22Rv1 (cell line): ENCODE measurements around the gene NAV2.

Source experiments
- ZFX ChIP-seq: fragments of 450-650 bp; IDR thresholded peaks from 2 replicates; pipeline ENCODE4 v1.6.1; 2017; ENCODE audit warnings: antibody characterized with exemption, borderline replicate concordance
- TF ChIP-seq, protein P1 (sequence below): fragments of 450-650 bp; IDR thresholded peaks from 2 replicates; pipeline ENCODE4 v1.5.1; 2017; ENCODE audit warnings: mild to moderate bottlenecking

DNA sequence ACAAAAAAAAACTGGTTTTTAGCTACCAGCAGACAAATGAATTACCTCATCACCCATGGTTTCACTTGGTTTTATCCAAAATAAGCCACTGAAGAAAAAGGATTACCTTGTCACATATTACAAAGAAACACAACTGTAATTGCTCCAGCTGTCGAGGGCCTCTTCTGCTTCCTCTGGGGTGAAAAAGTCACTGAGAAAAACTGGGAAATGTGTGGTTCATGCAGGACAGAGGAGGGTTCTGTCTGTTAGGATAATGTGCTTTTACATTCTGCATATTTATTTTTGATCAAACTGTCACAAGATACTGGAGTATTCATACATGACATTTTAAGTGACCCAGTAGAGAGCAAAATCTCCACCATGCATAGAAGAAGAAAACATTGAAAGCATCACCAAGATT, 211.7 kb downstream of the NAV2 start:
- TF ChIP-seq, protein P1, sequence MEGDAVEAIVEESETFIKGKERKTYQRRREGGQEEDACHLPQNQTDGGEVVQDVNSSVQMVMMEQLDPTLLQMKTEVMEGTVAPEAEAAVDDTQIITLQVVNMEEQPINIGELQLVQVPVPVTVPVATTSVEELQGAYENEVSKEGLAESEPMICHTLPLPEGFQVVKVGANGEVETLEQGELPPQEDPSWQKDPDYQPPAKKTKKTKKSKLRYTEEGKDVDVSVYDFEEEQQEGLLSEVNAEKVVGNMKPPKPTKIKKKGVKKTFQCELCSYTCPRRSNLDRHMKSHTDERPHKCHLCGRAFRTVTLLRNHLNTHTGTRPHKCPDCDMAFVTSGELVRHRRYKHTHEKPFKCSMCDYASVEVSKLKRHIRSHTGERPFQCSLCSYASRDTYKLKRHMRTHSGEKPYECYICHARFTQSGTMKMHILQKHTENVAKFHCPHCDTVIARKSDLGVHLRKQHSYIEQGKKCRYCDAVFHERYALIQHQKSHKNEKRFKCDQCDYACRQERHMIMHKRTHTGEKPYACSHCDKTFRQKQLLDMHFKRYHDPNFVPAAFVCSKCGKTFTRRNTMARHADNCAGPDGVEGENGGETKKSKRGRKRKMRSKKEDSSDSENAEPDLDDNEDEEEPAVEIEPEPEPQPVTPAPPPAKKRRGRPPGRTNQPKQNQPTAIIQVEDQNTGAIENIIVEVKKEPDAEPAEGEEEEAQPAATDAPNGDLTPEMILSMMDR = no peak
- TF ChIP-seq ZFX = no peak
